NB4 (cell line): ENCODE data around the gene ARPP21.

Experiments used
- CTCF ChIP-seq: IDR thresholded peaks from one replicate; pipeline ENCODE4 v1.5.1; 2012; ENCODE audit warnings: low read depth, low read length
- POLR2A ChIP-seq: IDR thresholded peaks from 2 replicates; pipeline ENCODE4 v1.6.1; 2011; ENCODE audit warnings: mild to moderate bottlenecking; ENCODE audit not compliant: insufficient read length; ENCODE audit errors: extremely low read depth

- TF ChIP-seq CTCF (no peak), POLR2A (no peak)
Observed at GRCh38 chr3:35785234-35785888, 146.0 kb downstream of the ARPP21 start.
